H9 (cell line): ENCODE data around the gene GLRA3. TPM values are rescaled to one million over a fixed set of nuclear protein-coding genes. Genes with fewer than 3 reads are reported as not detected.

Source experiments
- DNase-seq: peaks from one replicate; pipeline ENCODE4 v3.0.0-alpha.2; 2017
- H2AFZ ChIP-seq: one replicate; pipeline ENCODE4 v1.6.1; 2013; ENCODE audit warnings: mild to moderate bottlenecking, low read length, control low read depth, moderate library complexity
- H2AK5ac ChIP-seq: 2 replicates; pipeline ENCODE4 v1.6.1; 2013; ENCODE audit warnings: low read length, control low read depth, mixed read lengths; ENCODE audit not compliant: insufficient read length
- H2BK120ac ChIP-seq: one replicate; pipeline ENCODE4 v1.6.1; 2013; ENCODE audit warnings: low read depth, mild to moderate bottlenecking, low read length, control low read depth, inconsistent platforms; ENCODE audit not compliant: poor library complexity, severe bottlenecking
- H2BK12ac ChIP-seq: 2 replicates; pipeline ENCODE4 v1.6.1; 2013; ENCODE audit warnings: low read length, control low read depth, mixed read lengths, low read depth; ENCODE audit not compliant: insufficient read length
- H2BK15ac ChIP-seq: 2 replicates; pipeline ENCODE4 v1.6.1; 2013; ENCODE audit warnings: low read depth, low read length, control low read depth
- H2BK20ac ChIP-seq: one replicate; pipeline ENCODE4 v1.6.1; 2013; ENCODE audit warnings: low read depth, mild to moderate bottlenecking, low read length, control low read depth, inconsistent platforms; ENCODE audit not compliant: poor library complexity, severe bottlenecking
- H2BK5ac ChIP-seq: 2 replicates; pipeline ENCODE4 v1.6.1; 2013; ENCODE audit warnings: low read length, control low read depth, mixed read lengths; ENCODE audit not compliant: insufficient read length
- H3K14ac ChIP-seq: 2 replicates; pipeline ENCODE4 v1.6.1; 2013; ENCODE audit warnings: low read length, control low read depth; ENCODE audit not compliant: insufficient read depth
- H3K18ac ChIP-seq: 2 replicates; pipeline ENCODE4 v1.6.1; 2013; ENCODE audit warnings: low read depth, mild to moderate bottlenecking, mixed read lengths, low read length, control low read depth; ENCODE audit not compliant: insufficient read length
- H3K23ac ChIP-seq: 2 replicates; pipeline ENCODE4 v1.6.1; 2013; ENCODE audit warnings: low read length, control low read depth, mixed read lengths, low read depth; ENCODE audit not compliant: insufficient read length
- H3K23me2 ChIP-seq: 2 replicates; pipeline ENCODE4 v1.6.1; 2013; ENCODE audit warnings: low read depth, mild to moderate bottlenecking, mixed read lengths, low read length, control low read depth; ENCODE audit not compliant: insufficient read length, poor library complexity, severe bottlenecking
- H3K27ac ChIP-seq: 2 replicates; pipeline ENCODE4 v1.5.1; 2013; ENCODE audit warnings: low read length, control low read depth, mixed read lengths, low read depth; ENCODE audit not compliant: insufficient read length
- H3K27me3 ChIP-seq: 2 replicates; pipeline ENCODE4 v1.6.1; 2013; ENCODE audit warnings: low read length, control low read depth, inconsistent platforms; ENCODE audit not compliant: insufficient read depth
- H3K4ac ChIP-seq: 2 replicates; pipeline ENCODE4 v1.6.1; 2013; ENCODE audit warnings: low read depth, mild to moderate bottlenecking, control low read depth, inconsistent platforms, low read length, moderate library complexity
- H3K4me1 ChIP-seq: 2 replicates; pipeline ENCODE4 v1.6.1; 2013; ENCODE audit warnings: low read length, control low read depth, inconsistent platforms; ENCODE audit not compliant: insufficient read depth
- H3K4me2 ChIP-seq: 2 replicates; pipeline ENCODE4 v1.6.1; 2013; ENCODE audit warnings: low read length, control low read depth, mixed read lengths; ENCODE audit not compliant: insufficient read length, insufficient read depth
- H3K56ac ChIP-seq: 2 replicates; pipeline ENCODE4 v1.6.1; 2013; ENCODE audit warnings: low read depth, mild to moderate bottlenecking, mixed read lengths, low read length, control low read depth; ENCODE audit not compliant: insufficient read length
- H3K79me1 ChIP-seq: 2 replicates; pipeline ENCODE4 v1.6.1; 2013; ENCODE audit warnings: low read depth, mild to moderate bottlenecking, moderate library complexity, low read length, control low read depth, inconsistent platforms; ENCODE audit not compliant: insufficient read depth, poor library complexity, severe bottlenecking
- H3K79me2 ChIP-seq: 2 replicates; pipeline ENCODE4 v1.6.1; 2013; ENCODE audit warnings: low read length, control low read depth, inconsistent platforms; ENCODE audit not compliant: insufficient read depth
- H3K9ac ChIP-seq: 2 replicates; pipeline ENCODE4 v1.6.1; 2013; ENCODE audit warnings: low read length, control low read depth, mixed read lengths; ENCODE audit not compliant: insufficient read length; ENCODE audit errors: extremely low read depth
- H3K9me3 ChIP-seq: one replicate; pipeline ENCODE4 v1.6.1; 2013; ENCODE audit warnings: low read depth, low read length, inconsistent platforms; ENCODE audit not compliant: control insufficient read depth
- H3T11ph ChIP-seq: one replicate; pipeline ENCODE4 v1.6.1; 2013; ENCODE audit warnings: mild to moderate bottlenecking, low read length, control low read depth, inconsistent platforms
- H4K20me1 ChIP-seq: one replicate; pipeline ENCODE4 v1.6.1; 2013; ENCODE audit not compliant: control insufficient read depth, insufficient read length, insufficient read depth
- H4K5ac ChIP-seq: 2 replicates; pipeline ENCODE4 v1.6.1; 2013; ENCODE audit warnings: low read depth, mild to moderate bottlenecking, mixed read lengths, low read length, control low read depth; ENCODE audit not compliant: insufficient read length
- H4K8ac ChIP-seq: replicated peaks from 2 replicates; pipeline ENCODE4 v1.6.1; 2013; ENCODE audit warnings: low read length, control low read depth, mixed read lengths, low read depth; ENCODE audit not compliant: insufficient read length
- H4K91ac ChIP-seq: 2 replicates; pipeline ENCODE4 v1.6.1; 2013; ENCODE audit warnings: low read depth, mild to moderate bottlenecking, moderate library complexity, mixed read lengths, low read length, control low read depth; ENCODE audit not compliant: insufficient read length
- H3K27ac Mint-ChIP-seq, 3 experiments: 2 replicates in 2 of 3; 3 replicates in 1 of 3; pipeline ENCODE4 v1.8.0; 2020 to 2021; ENCODE audit warnings: mixed read lengths in 3 of 3, mild to moderate bottlenecking in 1 of 3, moderate library complexity in 1 of 3
- H3K27me3 Mint-ChIP-seq: 2 replicates; pipeline ENCODE4 v1.8.0; 2021; ENCODE audit warnings: low read depth, mild to moderate bottlenecking, moderate library complexity, mixed read lengths
- H3K36me3 Mint-ChIP-seq, 3 experiments: 2 replicates in 2 of 3; 3 replicates in 1 of 3; pipeline ENCODE4 v1.8.0; 2020 to 2021; ENCODE audit warnings: low read depth in 3 of 3, mixed read lengths in 3 of 3; ENCODE audit not compliant: insufficient read depth in 1 of 3
- H3K4me1 Mint-ChIP-seq, 2 experiments: 2 replicates each; pipeline ENCODE4 v1.8.0; 2020; ENCODE audit warnings: mixed read lengths in 2 of 2
- H3K4me3 Mint-ChIP-seq, 2 experiments: 2 replicates in 1 of 2; 3 replicates in 1 of 2; pipeline ENCODE4 v1.8.0; 2020 to 2021; ENCODE audit warnings: mild to moderate bottlenecking in 2 of 2, mixed read lengths in 2 of 2, moderate library complexity in 1 of 2
- H3K9me3 Mint-ChIP-seq, 2 experiments: 2 replicates in 1 of 2; 3 replicates in 1 of 2; pipeline ENCODE4 v1.8.0; 2020; ENCODE audit warnings: mild to moderate bottlenecking in 2 of 2, mixed read lengths in 2 of 2, moderate library complexity in 1 of 2
- CTCF ChIP-seq: fragments of 200-600 bp; sonication (generic); conservative IDR thresholded peaks from 3 replicates; pipeline ENCODE4 v1.8.0; 2021; ENCODE audit warnings: antibody characterized with exemption, mild to moderate bottlenecking
- WGBS: extraction: QIAGEN DNeasy Blood & Tissue Kit; methylation state at CpG from one replicate; pipeline ENCODE4 v1.1.7; 2013; ENCODE audit warnings: missing lambda C conversion rate, low lambda C conversion rate, mixed read lengths; ENCODE audit not compliant: insufficient read length; ENCODE audit errors: extremely low coverage; 5-methylcytosine and 5-hydroxymethylcytosine counted together
- total RNA-seq: library from RNA; stranded (reverse); gene quantifications from 2 replicates; pipeline ENCODE4 v1.2.1, GENCODE V29; 2021

Gene GLRA3
- total RNA-seq, 1 experiment from 2014 or later = 0.09 TPM

- H2BK15ac ChIP-seq = no peak overlapping the region
- H3K36me3 Mint-ChIP-seq = peaks cover 0 to 4% (median 1%) of the 10 kb centered on the region in 3 experiments; a peak in 2 of 7 replicates
Measured at GRCh38 chr4:174808836-174809235, 20.2 kb downstream of the GLRA3 start.

More at GRCh38 chr4:174808836-174809235, 20.2 kb downstream of the GLRA3 start:
- Histone ChIP-seq H2BK120ac (no peak overlapping the region), H2BK12ac (no peak overlapping the region), H2BK5ac (no peak overlapping the region), H3K79me1 (no peaks in the 10 kb centered on the region), H3K56ac (no peak overlapping the region), H3K27me3 (no peaks in the 10 kb centered on the region), H3K23ac (no peak overlapping the region), H2AFZ (no peak overlapping the region), H3K79me2 (no peaks in the 10 kb centered on the region), H4K8ac (no peak overlapping the region), H3K4me1 (no peaks in the 10 kb centered on the region; the same call in 1 of the 2 replicates), H4K91ac (no peak overlapping the region), H2BK20ac (no peak overlapping the region), H3K9me3 (no peaks in the 10 kb centered on the region), H3K23me2 (no peaks in the 10 kb centered on the region), H3K27ac (no peak overlapping the region), H3T11ph (no peak overlapping the region), H3K18ac (no peak overlapping the region), H3K4me2 (no peak overlapping the region), H3K14ac (no peak overlapping the region), H4K20me1 (no peaks in the 10 kb centered on the region), H2AK5ac (no peak overlapping the region), H4K5ac (no peak overlapping the region), H3K9ac (no peak overlapping the region), H3K4ac (no peak overlapping the region)
- no peak for DNase-seq
- Mint-ChIP-seq H3K4me1 (peaks cover 7 to 13% of the 10 kb centered on the region in 2 experiments), H3K4me3 (no peak overlapping the region), H3K27me3 (no peaks in the 10 kb centered on the region), H3K9me3 (peaks cover 4 to 7% of the 10 kb centered on the region in 2 experiments), H3K27ac (no peak overlapping the region)
- 100% methylated on average over 1 of the region's 5 CpGs for WGBS
- TF ChIP-seq CTCF = no peak
